ENCODE results near the gene ILKAP.

The ILKAP gene

GRCh38 chr2:238163481-238164198 lies 39.9 kb downstream of the ILKAP start:
- DNase-seq, result no peak

GRCh38 chr2:238162846-238163441 lies 40.6 kb downstream of the ILKAP start:
- DNase-seq, result no peak

DNA sequence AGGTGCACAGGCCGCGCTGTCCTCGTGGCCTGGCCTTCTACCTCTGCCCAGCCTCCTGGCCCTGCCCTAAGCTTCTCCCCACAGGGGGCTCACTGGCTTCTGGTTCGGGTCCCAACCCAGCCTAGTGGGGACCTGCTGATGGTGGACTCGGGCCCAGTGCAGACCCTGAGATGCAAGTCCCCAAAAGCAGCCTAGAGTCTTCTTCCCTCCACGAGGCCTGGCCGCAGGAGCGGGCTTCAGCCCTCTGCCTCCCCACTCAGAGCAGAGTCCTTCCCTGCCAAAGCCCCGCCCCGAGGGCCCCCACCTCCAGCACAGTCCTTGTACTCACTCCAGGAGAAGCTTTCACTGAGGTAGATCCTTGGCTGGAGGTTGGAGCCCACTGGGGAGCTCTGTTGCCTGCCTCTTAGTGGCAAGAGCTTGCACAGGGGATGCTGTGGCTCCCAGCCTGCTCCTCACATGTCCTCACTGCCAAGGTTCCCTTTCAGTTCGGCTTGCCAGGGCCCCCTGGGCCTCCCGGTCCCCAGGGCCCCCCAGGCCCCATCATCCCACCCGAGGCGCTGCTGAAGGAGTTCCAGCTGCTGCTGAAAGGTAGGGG lies 41.1 kb downstream of the ILKAP start:
- DNase-seq, result no peak

- no peak for DNase-seq
Observed at GRCh38 chr2:238161291-238162051, 42.0 kb downstream of the ILKAP start.

- DNase-seq, result no peak
Observed at GRCh38 chr2:238160206-238161129, 43.0 kb downstream of the ILKAP start.

DNA sequence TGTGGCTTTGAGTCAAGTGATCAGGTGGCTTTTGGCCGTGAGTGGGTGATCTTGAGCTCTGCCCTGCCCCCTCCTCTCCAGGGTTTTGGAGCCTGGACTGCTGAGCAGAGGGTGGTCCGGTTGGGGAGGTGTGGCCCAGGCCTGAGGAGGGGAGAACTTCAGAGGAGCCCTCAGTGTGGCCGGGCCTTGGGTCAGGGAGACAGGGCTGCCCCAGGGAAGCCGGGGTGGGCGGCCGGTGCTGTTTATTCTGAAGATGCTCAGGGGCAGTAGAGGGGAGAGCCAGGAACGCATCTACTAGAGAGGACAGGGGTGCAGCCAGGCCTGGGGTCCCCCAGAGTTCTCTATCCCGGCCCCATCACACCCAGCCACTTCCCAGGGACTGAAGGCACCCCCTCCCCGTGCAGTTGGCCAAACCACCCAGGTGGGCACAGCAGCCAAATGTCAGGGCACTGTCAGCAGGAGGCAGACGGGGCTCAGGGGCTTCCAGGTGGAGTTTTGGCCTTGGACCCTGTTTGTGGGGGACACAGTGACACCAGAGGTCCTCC lies 43.8 kb downstream of the ILKAP start:
- DNase-seq, result no peak

DNA sequence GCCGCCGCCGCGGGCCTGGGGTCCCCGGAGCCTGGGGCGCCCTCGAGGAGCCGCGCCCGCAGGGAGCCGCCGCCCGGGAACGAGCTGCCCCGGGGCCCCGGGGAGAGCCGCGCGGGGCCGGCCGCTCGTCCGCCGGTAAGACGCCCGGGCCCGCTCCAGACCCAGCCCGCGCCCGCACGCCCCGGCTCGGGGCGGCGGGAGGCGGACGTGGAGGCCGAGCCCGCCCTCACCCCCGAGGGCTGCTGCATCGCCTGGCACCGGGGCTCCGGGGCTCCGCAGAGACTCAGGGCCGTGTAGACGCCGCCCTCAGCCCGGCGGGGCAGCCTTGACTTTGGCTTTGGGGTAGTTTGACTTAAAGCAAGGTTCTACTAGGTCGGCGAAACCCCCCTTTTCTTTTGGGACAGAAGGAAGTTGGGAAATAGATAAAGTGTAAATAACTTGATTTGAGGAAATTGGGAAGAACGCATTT lies 44.4 kb downstream of the ILKAP start:
- no peak for DNase-seq

- no peak for DNase-seq
Observed at GRCh38 chr2:238158509-238159070, 44.9 kb downstream of the ILKAP start, which contains the start of gene ERFE. ERFE (plus strand) TSS chr2:238158970; CDS start chr2:238159008, 38 bp downstream.

- no peak for DNase-seq
Observed at GRCh38 chr2:238158018-238158508, 45.4 kb downstream of the ILKAP start.

DNA sequence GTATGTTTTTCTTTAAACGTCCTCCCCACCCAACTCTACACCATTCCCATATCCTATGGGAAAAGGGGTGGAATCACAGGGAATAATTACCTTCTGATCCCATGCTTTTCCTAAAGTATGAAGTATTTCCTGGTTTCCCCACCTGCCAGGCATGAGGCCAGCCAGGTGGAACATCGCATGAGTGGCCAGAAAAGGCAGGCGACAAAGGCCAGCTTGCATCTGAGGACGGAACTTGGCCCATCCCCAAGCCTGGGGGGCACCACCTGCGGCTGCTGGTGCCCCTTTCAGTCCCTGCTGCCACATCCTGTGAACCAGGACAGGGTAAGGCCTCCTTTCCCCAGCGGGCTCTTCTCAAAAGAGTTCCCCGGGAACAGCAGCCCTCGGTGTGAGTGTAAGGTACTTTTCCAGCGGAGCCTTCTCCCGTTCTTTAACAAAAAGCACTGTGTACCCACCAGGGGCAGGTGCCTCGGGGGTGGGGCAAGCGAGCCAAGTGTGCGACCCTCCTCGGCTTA lies 45.9 kb downstream of the ILKAP start:
- no peak for DNase-seq

GRCh38 chr2:238155761-238156694 lies 47.5 kb downstream of the ILKAP start:
- no peak for DNase-seq

DNA sequence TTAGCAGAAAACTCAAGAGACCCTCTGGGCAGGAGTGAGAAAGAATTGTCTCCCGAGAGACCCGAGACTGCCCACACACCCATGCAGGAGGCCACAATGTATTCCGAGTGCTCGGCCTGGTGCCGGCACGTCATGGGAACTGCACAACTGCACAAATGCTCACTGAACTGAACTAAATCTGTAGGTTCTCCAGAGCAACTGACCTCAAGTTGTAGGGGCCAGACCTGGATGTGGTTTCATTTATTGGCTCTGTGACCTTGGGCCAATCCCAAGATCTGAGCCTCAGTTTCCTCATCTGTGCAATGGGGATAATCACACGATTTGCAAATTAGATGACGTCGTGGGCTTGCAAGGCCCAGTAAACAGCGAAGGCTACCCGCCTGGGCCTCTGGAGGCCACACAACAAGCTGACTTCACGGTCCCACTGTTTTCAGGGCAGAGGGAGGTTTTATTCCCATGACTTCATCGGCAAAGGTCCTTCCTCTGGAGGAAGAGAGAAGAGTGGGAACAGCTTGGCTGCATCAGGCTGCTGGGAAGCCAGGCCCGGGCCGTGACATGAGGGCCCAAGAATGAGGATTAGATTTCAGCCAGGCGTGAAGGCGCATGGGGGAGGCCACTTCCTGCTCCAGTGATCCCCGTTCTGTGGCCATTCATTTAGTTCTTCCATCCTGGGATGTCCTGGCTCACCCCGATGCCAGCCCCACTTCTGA lies 48.3 kb downstream of the ILKAP start:
- DNase-seq, result no peak

- no peak for DNase-seq
Observed at GRCh38 chr2:238154570-238154969, 48.9 kb downstream of the ILKAP start.

GRCh38 chr2:238152771-238153688 lies 50.5 kb downstream of the ILKAP start:
- no peak for DNase-seq

DNA sequence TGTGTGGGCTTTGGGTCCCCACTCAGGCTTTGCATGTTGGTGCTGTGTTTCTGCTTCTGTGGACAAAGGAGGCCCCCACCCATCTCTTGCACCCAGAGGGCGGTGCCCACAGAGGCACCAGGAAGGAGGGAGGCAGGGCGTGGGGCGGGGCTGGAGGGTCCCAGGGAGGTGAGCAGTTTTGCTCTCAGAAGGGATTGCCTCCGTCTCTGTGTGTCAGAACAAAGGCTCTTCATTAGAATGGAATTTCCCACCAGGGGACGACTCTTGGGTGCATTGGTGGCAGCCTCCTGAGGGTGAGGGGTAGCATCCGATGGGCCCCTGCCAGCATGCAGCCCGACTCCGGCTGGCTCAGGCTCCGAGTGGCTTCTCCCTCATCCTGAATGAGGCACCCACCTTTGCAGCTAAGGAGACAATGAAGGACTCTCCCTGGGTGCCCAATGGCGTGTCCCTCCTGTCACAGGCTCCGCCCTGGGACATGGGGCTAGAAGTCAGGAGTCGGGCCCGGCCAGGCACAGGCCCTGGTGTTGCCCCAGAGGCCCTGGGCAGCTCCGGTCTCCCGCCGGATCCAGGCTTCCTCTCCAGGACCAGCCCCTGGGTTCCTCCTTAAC lies 51.8 kb downstream of the ILKAP start:
- no peak for DNase-seq

- no peak for DNase-seq
Observed at GRCh38 chr2:238151205-238151604, 52.3 kb downstream of the ILKAP start.

DNA sequence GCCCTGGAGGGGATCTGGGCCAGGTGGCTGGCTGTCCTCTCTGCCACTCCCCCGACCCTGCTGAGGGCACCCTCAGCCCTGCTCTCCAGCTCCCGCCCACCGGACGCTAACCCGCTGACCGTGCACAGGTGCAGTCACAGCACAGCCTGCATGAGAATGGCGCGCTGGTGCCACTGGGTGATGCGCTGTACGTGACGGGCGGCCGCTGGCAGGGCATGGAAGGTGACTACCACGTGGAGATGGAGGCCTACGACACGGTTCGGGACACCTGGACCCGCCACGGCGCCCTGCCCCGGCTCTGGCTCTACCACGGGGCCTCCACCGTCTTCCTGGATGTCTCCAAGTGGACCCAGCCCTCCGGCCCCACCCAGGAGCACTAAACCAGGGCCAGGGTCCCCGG lies 52.8 kb downstream of the ILKAP start:
- no peak for DNase-seq

All from NCI-H2081 treated with DMSO at 0.1 percent for 48 hours (cell line).